Endothelial cell of umbilical vein (primary cell): ENCODE data around the gene KCNMA1.

ENCODE experiments used
- EZH2 ChIP-seq: IDR thresholded peaks from 2 replicates; pipeline ENCODE4 v1.6.1; 2012; ENCODE audit warnings: borderline replicate concordance, low read depth, mild to moderate bottlenecking, moderate library complexity, low read length, inconsistent platforms; ENCODE audit not compliant: severe bottlenecking
- FOS ChIP-seq: IDR thresholded peaks from 2 replicates; pipeline ENCODE4 v1.6.1; 2011; ENCODE audit warnings: mild to moderate bottlenecking, low read length, moderate library complexity, borderline replicate concordance; ENCODE audit not compliant: insufficient read depth
- POLR2A ChIP-seq: IDR thresholded peaks from 2 replicates; pipeline ENCODE4 v1.6.1; 2012; ENCODE audit warnings: low read depth, mild to moderate bottlenecking, control low read depth, low read length
- TF ChIP-seq, protein P1 (sequence below), 2 donors: IDR thresholded peaks; 1 replicate in 1 of 2; 2 replicates in 1 of 2; pipeline ENCODE4 v1.5.1; 2011; ENCODE audit warnings: low read length in 2 of 2, mild to moderate bottlenecking in 2 of 2, moderate library complexity in 2 of 2, control low read depth in 1 of 2, inconsistent platforms in 1 of 2, low read depth in 1 of 2; ENCODE audit not compliant: insufficient read depth in 1 of 2; ENCODE audit errors: extremely low read depth in 1 of 2

DNA sequence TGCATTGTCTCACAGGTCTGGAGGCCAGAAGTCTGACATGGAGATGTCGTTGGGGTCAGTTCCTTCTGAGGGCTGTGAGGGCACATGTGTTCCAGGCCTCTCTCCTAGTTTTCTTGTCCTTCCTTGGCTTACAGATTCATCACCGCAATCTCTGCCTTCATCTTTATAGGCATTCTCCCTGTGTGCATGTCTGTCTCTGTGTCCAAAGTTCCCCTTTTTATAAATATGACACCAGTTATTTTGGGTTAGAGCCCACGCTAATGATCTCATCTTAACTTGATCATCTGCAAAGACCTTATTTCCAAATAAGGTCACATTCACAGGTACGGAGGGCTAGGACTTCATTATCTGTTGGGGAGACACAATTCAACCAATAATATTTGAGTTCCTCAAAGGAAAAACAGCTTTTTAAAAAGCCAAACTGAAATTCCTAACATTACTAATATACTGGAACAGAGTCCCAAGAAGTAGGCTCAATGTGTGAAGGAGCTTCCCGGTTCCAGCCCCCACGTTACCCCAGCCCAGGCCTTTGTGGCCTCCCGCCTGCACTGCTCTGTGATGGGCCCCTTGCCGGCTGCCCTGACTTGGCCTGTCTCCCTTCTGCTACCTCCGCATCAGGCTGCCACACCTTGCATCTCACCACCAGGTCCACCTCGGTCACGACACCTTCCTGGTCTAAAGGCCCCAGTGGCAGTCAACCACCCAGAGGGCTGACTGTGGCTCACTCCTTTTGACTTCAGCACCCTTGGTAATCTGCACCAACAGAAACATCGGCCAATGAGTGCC lies 142.7 kb downstream of the KCNMA1 start:
- TF ChIP-seq EZH2 (no peak), POLR2A (no peak), FOS (no peak)
- TF ChIP-seq, protein P1, sequence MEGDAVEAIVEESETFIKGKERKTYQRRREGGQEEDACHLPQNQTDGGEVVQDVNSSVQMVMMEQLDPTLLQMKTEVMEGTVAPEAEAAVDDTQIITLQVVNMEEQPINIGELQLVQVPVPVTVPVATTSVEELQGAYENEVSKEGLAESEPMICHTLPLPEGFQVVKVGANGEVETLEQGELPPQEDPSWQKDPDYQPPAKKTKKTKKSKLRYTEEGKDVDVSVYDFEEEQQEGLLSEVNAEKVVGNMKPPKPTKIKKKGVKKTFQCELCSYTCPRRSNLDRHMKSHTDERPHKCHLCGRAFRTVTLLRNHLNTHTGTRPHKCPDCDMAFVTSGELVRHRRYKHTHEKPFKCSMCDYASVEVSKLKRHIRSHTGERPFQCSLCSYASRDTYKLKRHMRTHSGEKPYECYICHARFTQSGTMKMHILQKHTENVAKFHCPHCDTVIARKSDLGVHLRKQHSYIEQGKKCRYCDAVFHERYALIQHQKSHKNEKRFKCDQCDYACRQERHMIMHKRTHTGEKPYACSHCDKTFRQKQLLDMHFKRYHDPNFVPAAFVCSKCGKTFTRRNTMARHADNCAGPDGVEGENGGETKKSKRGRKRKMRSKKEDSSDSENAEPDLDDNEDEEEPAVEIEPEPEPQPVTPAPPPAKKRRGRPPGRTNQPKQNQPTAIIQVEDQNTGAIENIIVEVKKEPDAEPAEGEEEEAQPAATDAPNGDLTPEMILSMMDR (IDR thresholded peaks at IDR 0.05; ENCODE audit: extremely low read depth in 1 of 2, insufficient read depth in 1 of 2, low read depth in 1 of 2, low read length in 2 of 2) = no peak
